B cell (primary cell): ENCODE measurements around the gene CYFIP2. TPM values are rescaled to one million over a fixed set of nuclear protein-coding genes. Genes with fewer than 3 reads are reported as not detected.
A peak's percentile ranks its signal among the peaks of the same experiment; 100 is the strongest.

Source experiments
- ATAC-seq: fragments of 200-7000 bp; cut with Tn5 transposase; one replicate; pipeline ENCODE4 v1.10.0; 2021; ENCODE audit warnings: low read depth, mild to moderate bottlenecking, moderate number of reproducible peaks, moderate library complexity
- CTCF ChIA-PET: fragments of 350-600 bp; sonication (Branson Sonifier 250); formaldehyde crosslinking; loops from one replicate; lab custom pipeline; 2021; ENCODE audit warnings: antibody characterized with exemption, inconsistent platforms; lab: Charles Lee
- POLR2A ChIA-PET: fragments of 350-600 bp; sonication (Branson Sonifier 250); formaldehyde crosslinking; loops from one replicate; lab custom pipeline; 2021; ENCODE audit warnings: antibody characterized with exemption; lab: Charles Lee
- DNase-seq: peaks from one replicate; pipeline ENCODE4 v3.0.0; 2013
- H2AFZ ChIP-seq: 2 replicates; pipeline ENCODE4 v1.6.1; 2012; ENCODE audit warnings: mild to moderate bottlenecking, low read depth, low read length; ENCODE audit not compliant: insufficient read depth, poor library complexity, severe bottlenecking
- H3K27ac ChIP-seq, 2 donors: 1 replicate in 1 of 2; 2 replicates in 1 of 2; pipeline ENCODE4 v1.5.1; 2012 to 2013; ENCODE audit warnings: low read length in 2 of 2, mild to moderate bottlenecking in 2 of 2, moderate library complexity in 1 of 2
- H3K27me3 ChIP-seq, 4 experiments: fragments of 200-600 bp in 1 of 4; sonication (generic) in 1 of 4; replicated peaks in 1 of 4; 1 replicate in 2 of 4; 2 replicates in 2 of 4; pipeline versions ENCODE4 v1.6.1 to v1.7.0; 2013 to 2016; ENCODE audit warnings: low read length in 3 of 4, mild to moderate bottlenecking in 2 of 4, mixed read lengths in 1 of 4, moderate library complexity in 1 of 4; ENCODE audit not compliant: insufficient read depth in 4 of 4, control insufficient read depth in 3 of 4; ENCODE audit errors: control extremely low read depth in 1 of 4
- H3K36me3 ChIP-seq, 2 experiments: replicated peaks in 1 of 2; 1 replicate in 1 of 2; 2 replicates in 1 of 2; pipeline versions ENCODE4 v1.6.1 to v1.7.1; 2013; ENCODE audit warnings: low read length in 1 of 2; ENCODE audit not compliant: insufficient read depth in 2 of 2, control insufficient read depth in 1 of 2; ENCODE audit errors: control extremely low read depth in 1 of 2, extremely low read depth in 1 of 2
- H3K4me1 ChIP-seq, 2 donors: fragments of 200-600 bp in 1 of 2; sonication (generic) in 1 of 2; 1 replicate in 1 of 2; 2 replicates in 1 of 2; pipeline versions ENCODE4 v1.5.1 to v1.6.1; 2013 to 2017; ENCODE audit warnings: low read length in 2 of 2; ENCODE audit not compliant: control insufficient read depth in 2 of 2, insufficient read depth in 2 of 2
- H3K4me2 ChIP-seq: replicated peaks from 2 replicates; pipeline ENCODE3; 2012; ENCODE audit warnings: mild to moderate bottlenecking, low read depth, low read length; ENCODE audit not compliant: poor library complexity, severe bottlenecking
- H3K4me3 ChIP-seq, 5 experiments: fragments of 200-600 bp in 1 of 5; sonication (generic) in 1 of 5; 1 replicate in 3 of 5; 2 replicates in 2 of 5; pipeline versions ENCODE4 v1.5.1 to v1.7.0; 2011 to 2016; ENCODE audit warnings: low read length in 4 of 5, mild to moderate bottlenecking in 4 of 5, low read depth in 2 of 5, control low read depth in 1 of 5, moderate library complexity in 1 of 5; ENCODE audit not compliant: insufficient read depth in 1 of 5; ENCODE audit errors: control extremely low read depth in 1 of 5, extremely low read depth in 1 of 5
- H3K79me2 ChIP-seq: fragments of 200-600 bp; sonication (generic); one replicate; pipeline ENCODE4 v1.6.0; 2016; ENCODE audit warnings: low read length; ENCODE audit not compliant: control insufficient read depth, insufficient read depth
- H3K9ac ChIP-seq: fragments of 200-600 bp; sonication (generic); 2 replicates; pipeline ENCODE4 v1.6.1; 2017; ENCODE audit warnings: mild to moderate bottlenecking, low read length, moderate library complexity
- H3K9me3 ChIP-seq, 3 donors: one replicate each; pipeline versions ENCODE4 v1.6.1 to v1.7.1; 2013; ENCODE audit warnings: low read length in 2 of 3; ENCODE audit not compliant: control insufficient read depth in 2 of 3, insufficient read depth in 1 of 3; ENCODE audit errors: control extremely low read depth in 1 of 3
- H4K20me1 ChIP-seq: 2 replicates; pipeline ENCODE4 v1.6.0; 2012; ENCODE audit warnings: mild to moderate bottlenecking, low read length; ENCODE audit not compliant: insufficient read depth, control insufficient read depth, poor library complexity, severe bottlenecking
- H3K27ac Mint-ChIP-seq: one replicate; pipeline ENCODE4 v1.8.0; 2021; ENCODE audit warnings: mixed read lengths
- H3K27me3 Mint-ChIP-seq: one replicate; pipeline ENCODE4 v1.8.0; 2021; ENCODE audit warnings: mixed read lengths
- H3K4me1 Mint-ChIP-seq: one replicate; pipeline ENCODE4 v1.8.0; 2021; ENCODE audit warnings: mixed read lengths
- H3K4me3 Mint-ChIP-seq: one replicate; pipeline ENCODE4 v1.8.0; 2021; ENCODE audit warnings: mixed read lengths
- H3K9me3 Mint-ChIP-seq: one replicate; pipeline ENCODE4 v1.8.0; 2022; ENCODE audit warnings: mixed read lengths; ENCODE audit not compliant: insufficient read depth
- EZH2 ChIP-seq: IDR thresholded peaks from 2 replicates; pipeline ENCODE4 v1.6.1; 2012; ENCODE audit warnings: borderline replicate concordance, low read depth, mild to moderate bottlenecking, moderate library complexity, low read length; ENCODE audit not compliant: insufficient read depth, poor library complexity, severe bottlenecking
- WGBS: methylation state at CpG from one replicate; pipeline ENCODE4 v1.1.5; 2013; ENCODE audit warnings: missing lambda C conversion rate; ENCODE audit not compliant: insufficient coverage; 5-methylcytosine and 5-hydroxymethylcytosine counted together
- intact Hi-C: fragments of 100-400 bp; cut with micrococcal nuclease; formaldehyde crosslinking; loops from one replicate; pipeline ENCODE4 v1.10.0; 2022
- polyA plus RNA-seq: library from polyadenylated mRNA; depleted of rRNA; stranded (reverse); fragments of >200 nt; gene quantifications from 2 replicates; pipeline ENCODE4 v1.2.3, GENCODE V29; 2012
- total RNA-seq, 2 donors: library from RNA; stranded (reverse); fragments of 120-200 nt in 1 of 2; gene quantifications; 1 replicate in 1 of 2; 2 replicates in 1 of 2; pipeline versions ENCODE4 v1.2.3 to v1.2.4, GENCODE V29; 2013 to 2022
- TF ChIP-seq, protein P1 (sequence below): fragments of 200-600 bp; IDR thresholded peaks from one replicate; pipeline ENCODE4 v1.8.0; 2022; ENCODE audit warnings: antibody characterized with exemption, mild to moderate bottlenecking

CYFIP2 gene
- total and polyA plus RNA-seq, 2 donors (not counting 1 experiment from before 2014, with no cell fraction given) = 231 to 663 TPM

DNA sequence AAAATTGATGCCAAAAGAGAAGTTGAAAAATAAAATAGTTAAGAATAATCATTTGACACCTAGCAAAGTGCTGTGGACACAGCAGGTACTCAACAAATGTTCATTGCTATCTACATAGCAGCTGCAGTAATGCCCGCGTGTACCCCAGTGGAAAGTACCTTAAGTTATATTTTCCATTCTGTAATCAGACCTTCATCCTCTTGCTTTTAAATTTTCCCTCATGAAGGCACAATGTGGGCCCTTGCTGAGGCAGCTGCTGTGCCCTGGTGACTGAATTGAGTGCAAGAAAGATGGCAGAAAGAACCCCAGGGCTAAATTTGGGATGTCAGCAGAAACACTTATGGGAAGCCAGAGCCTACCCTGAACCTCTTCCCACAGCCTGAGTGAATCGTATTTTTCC is 65.9 kb downstream of the CYFIP2 start:
- Histone ChIP-seq H3K9ac (no peak overlapping the region), H3K4me1 (no peaks in the 10 kb centered on the region), H3K27ac (no peak overlapping the region), H3K79me2 (peaks cover 5% of the 10 kb centered on the region), H2AFZ (no peak overlapping the region), H3K9me3 (no peaks in the 10 kb centered on the region), H3K4me2 (no peak overlapping the region), H3K36me3 (peaks cover 2 to 94% of the 10 kb centered on the region in 2 experiments), H3K4me3 (no peak overlapping the region), H3K27me3 (no peaks in the 10 kb centered on the region), H4K20me1 (peaks cover 6% of the 10 kb centered on the region)
- 94% methylated on average over 2 of the region's 3 CpGs for WGBS
- POLR2A ChIA-PET = no interaction called here
- no peaks in the 10 kb centered on the region for H3K27me3 Mint-ChIP-seq
- CTCF ChIA-PET = interaction anchor here (4.8 to 19.8 kb wide), 2 partner anchors 13 to 75 kb away, joined by 46 to 495 read pairs; partner anchors contain the start of gene CYFIP2
- H3K27ac Mint-ChIP-seq = peak overlapping the region; percentile 32
- intact Hi-C loops = no loop called here
- ATAC-seq (no peak), DNase-seq (no peak)
- no peak overlapping the region for H3K4me3 Mint-ChIP-seq
- no peak for TF ChIP-seq EZH2
- TF ChIP-seq, protein P1, sequence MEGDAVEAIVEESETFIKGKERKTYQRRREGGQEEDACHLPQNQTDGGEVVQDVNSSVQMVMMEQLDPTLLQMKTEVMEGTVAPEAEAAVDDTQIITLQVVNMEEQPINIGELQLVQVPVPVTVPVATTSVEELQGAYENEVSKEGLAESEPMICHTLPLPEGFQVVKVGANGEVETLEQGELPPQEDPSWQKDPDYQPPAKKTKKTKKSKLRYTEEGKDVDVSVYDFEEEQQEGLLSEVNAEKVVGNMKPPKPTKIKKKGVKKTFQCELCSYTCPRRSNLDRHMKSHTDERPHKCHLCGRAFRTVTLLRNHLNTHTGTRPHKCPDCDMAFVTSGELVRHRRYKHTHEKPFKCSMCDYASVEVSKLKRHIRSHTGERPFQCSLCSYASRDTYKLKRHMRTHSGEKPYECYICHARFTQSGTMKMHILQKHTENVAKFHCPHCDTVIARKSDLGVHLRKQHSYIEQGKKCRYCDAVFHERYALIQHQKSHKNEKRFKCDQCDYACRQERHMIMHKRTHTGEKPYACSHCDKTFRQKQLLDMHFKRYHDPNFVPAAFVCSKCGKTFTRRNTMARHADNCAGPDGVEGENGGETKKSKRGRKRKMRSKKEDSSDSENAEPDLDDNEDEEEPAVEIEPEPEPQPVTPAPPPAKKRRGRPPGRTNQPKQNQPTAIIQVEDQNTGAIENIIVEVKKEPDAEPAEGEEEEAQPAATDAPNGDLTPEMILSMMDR = no peak
- H3K9me3 Mint-ChIP-seq = no peaks in the 10 kb centered on the region
- H3K4me1 Mint-ChIP-seq = peaks cover 6% of the 10 kb centered on the region

DNA sequence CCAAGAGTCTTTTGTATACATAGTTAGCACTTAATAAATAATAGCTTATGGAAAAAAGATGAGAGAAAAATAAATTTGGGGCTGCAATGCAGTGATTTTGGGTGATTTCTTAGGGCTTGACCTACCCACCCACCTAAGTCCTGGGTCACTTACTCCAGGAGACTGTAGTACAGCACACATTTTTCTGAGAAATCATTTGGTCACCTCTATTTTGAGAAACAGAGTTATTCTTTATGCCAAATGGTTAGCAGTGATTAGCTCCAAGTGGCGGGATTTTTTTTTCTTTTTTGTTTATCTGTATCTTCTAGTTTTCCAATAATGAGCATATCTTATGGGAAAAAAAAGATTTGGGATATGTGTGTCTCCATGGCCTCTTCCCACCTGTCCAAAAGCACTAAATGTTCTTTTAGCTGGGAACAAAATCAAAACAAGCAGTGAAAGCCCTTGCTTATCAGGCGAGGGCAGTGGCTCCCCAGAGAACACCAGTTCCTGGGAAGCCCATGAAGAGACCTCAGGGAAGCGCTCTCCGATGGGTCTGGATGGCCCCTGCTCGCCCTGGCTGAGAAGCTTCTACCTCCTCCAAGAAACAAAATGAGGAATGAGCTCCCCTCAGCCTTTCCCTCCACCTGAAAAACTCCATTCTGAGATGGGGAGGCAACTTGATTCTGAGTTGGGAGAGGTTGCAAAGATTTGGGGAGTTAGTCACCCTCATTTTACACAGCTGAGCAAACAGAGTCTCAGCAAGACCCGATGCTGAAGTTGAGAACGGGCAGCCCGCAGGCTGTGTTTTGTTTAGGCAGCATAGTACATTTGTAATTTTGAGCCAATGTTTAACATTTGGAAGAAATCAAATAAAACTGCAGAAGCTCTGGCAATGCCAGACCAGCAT is 69.9 kb downstream of the CYFIP2 start:
- Mint-ChIP-seq H3K4me1 (no peaks in the 10 kb centered on the region), H3K4me3 (no peak overlapping the region), H3K27me3 (no peaks in the 10 kb centered on the region), H3K9me3 (no peaks in the 10 kb centered on the region), H3K27ac (no peak overlapping the region)
- Histone ChIP-seq H3K9me3 (no peaks in the 10 kb centered on the region), H3K4me2 (no peak overlapping the region), H3K27me3 (no peaks in the 10 kb centered on the region), H3K79me2 (peaks cover 3% of the 10 kb centered on the region), H3K4me1 (no peaks in the 10 kb centered on the region), H3K36me3 (peaks cover 8 to 97% of the 10 kb centered on the region in 2 experiments), H3K27ac (no peak overlapping the region), H2AFZ (no peak overlapping the region), H3K4me3 (no peak overlapping the region), H4K20me1 (no peaks in the 10 kb centered on the region), H3K9ac (no peak overlapping the region)
- 98% methylated on average over 7 of the region's 8 CpGs for WGBS
- ATAC-seq (no peak), DNase-seq (no peak)
- CTCF ChIA-PET = interaction anchor here (0.8 to 2.2 kb wide), 8 partner anchors 8 to 407 kb away, joined by 3 to 14 read pairs (median 4); partner anchors contain the start of gene LSM11
- intact Hi-C loops = no loop called here
- no peak for TF ChIP-seq EZH2
- TF ChIP-seq, protein P1 = no peak
- POLR2A ChIA-PET = no interaction called here
